GM18858 (cell line): ENCODE results near the gene VTA1.

ENCODE experiments used
- ATAC-seq: cut with Tn5 transposase; IDR thresholded peaks from one replicate; pipeline ENCODE4 v1.9.1; 2021; ENCODE audit not compliant: unreplicated experiment

The VTA1 gene

GRCh38 chr6:142260748-142261147, 113.7 kb downstream of the VTA1 start:
- no peak for ATAC-seq

- ATAC-seq, result no peak
Observed at GRCh38 chr6:142262231-142262630, 115.2 kb downstream of the VTA1 start.

GRCh38 chr6:142265476-142265875, 118.4 kb downstream of the VTA1 start:
- no peak for ATAC-seq

- no peak for ATAC-seq
Observed at GRCh38 chr6:142266060-142266459, 119.0 kb downstream of the VTA1 start.

GRCh38 chr6:142271476-142271875, 124.4 kb downstream of the VTA1 start:
- ATAC-seq, result no peak
